Fibroblast of skin of back (primary cell): Measurements from ENCODE around the gene NUP62.

ENCODE experiments used
- DNase-seq: peaks from one replicate; pipeline ENCODE4 v3.0.0-alpha.2; 2013

NUP62 gene

GRCh38 chr19:49879243-49879963 is 49.9 kb downstream of the NUP62 start:
- DNase-seq: no peak

- no peak for DNase-seq
Measured at GRCh38 chr19:49878744-49879070, 50.6 kb downstream of the NUP62 start.

GRCh38 chr19:49877879-49878743 is 51.2 kb downstream of the NUP62 start:
- DNase-seq: peak; percentile 97

GRCh38 chr19:49877020-49877878 is 52.1 kb downstream of the NUP62 start, which contains the start of the genes AKT1S1 and TBC1D17:
AKT1S1 (minus strand) TSS chr19:49877355; CDS start chr19:49873295, 4,060 bp downstream.
TBC1D17 (plus strand) TSS chr19:49877702; CDS start chr19:49877724, 22 bp downstream.
- peak; percentile 100 for DNase-seq

GRCh38 chr19:49876422-49877019 is 52.8 kb downstream of the NUP62 start:
- DNase-seq: peak; percentile 98

- DNase-seq: peak; percentile 49
Measured at GRCh38 chr19:49875857-49876421, 53.4 kb downstream of the NUP62 start.

- no peak for DNase-seq
Measured at GRCh38 chr19:49875177-49875576, 54.1 kb downstream of the NUP62 start.

- DNase-seq: no peak
Measured at GRCh38 chr19:49874503-49875157, 54.7 kb downstream of the NUP62 start.

GRCh38 chr19:49873834-49874233 is 55.5 kb downstream of the NUP62 start:
- DNase-seq: no peak

GRCh38 chr19:49873129-49873521 is 56.2 kb downstream of the NUP62 start:
- no peak for DNase-seq

- DNase-seq: no peak
Measured at GRCh38 chr19:49872245-49873128, 56.8 kb downstream of the NUP62 start.

- no peak for DNase-seq
Measured at GRCh38 chr19:49871349-49871985, 57.8 kb downstream of the NUP62 start.

- DNase-seq: no peak
Measured at GRCh38 chr19:49870309-49870901, 58.9 kb downstream of the NUP62 start.

- DNase-seq: peak; percentile 100
Measured at GRCh38 chr19:49869484-49870308, 59.6 kb downstream of the NUP62 start.

- DNase-seq: no peak
Measured at GRCh38 chr19:49869009-49869483, 60.3 kb downstream of the NUP62 start.

- peak; percentile 91 for DNase-seq
Measured at GRCh38 chr19:49866933-49867782, 62.1 kb downstream of the NUP62 start, which contains the start of gene PNKP. PNKP (minus strand) TSS chr19:49867576; CDS start chr19:49867204, 372 bp downstream.

GRCh38 chr19:49864890-49865289 is 64.4 kb downstream of the NUP62 start:
- no peak for DNase-seq
